HTR-8/SVneo (cell line): Measurements from ENCODE around the gene EDA.
A peak's percentile ranks its signal among the peaks of the same experiment; 100 is the strongest.
"Not testable (repeated sequence)": the region's sequence is repeated elsewhere in the genome, so short reads cannot be mapped to it uniquely, and the experiment has no call there.

ENCODE experiments used
- DNase-seq: peaks from one replicate; pipeline ENCODE4 v3.0.0; 2011; ENCODE audit warnings: low spot score, mixed read lengths; ENCODE audit not compliant: insufficient read length
- FAIRE-seq: peaks from 2 replicates; lab custom pipeline; 2011; peaks lifted over from hg19 to GRCh38; lab: Jason Lieb, UNC

Gene EDA

DNA sequence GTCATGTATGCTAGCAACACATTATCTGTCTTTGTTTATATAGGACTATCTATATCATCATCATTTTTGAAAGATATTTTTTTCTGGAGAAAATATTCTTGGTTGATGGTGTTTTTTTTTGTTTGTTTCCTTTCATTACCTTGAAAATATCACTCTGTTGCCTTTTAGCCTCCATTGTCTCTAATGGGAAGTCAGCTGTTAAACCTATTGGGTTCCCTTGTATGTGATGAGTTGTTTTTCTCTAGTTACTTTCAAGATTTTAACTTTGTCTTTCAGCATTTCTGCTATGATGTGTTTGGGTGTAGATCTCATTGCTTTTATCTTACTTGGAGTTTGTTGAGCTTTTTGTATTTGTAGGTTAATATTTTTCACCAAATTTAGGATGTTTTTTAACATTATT is 124.4 kb downstream of the EDA start:
- DNase-seq (no peak), FAIRE-seq (no peak)

DNA sequence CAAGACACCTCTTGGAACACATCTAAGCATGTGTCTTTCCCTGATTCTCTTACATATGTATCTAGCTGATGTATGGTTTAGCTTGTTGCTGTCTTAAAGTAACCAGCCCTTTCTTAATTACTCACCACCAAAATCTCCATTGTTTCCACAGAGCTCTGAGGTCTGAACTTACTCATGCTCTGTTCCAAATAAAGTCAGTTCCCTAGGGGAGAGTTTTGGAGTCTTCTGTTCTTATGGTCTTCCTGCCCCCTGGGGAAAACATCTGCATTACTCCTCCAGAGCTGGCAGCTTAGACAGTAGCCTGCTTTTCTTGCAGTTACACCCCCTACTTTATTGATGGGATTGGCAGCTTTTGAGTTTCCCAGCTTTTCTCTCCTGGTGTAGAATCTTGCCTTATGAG is 125.8 kb downstream of the EDA start:
- DNase-seq = no peak
- FAIRE-seq = no peak

DNA sequence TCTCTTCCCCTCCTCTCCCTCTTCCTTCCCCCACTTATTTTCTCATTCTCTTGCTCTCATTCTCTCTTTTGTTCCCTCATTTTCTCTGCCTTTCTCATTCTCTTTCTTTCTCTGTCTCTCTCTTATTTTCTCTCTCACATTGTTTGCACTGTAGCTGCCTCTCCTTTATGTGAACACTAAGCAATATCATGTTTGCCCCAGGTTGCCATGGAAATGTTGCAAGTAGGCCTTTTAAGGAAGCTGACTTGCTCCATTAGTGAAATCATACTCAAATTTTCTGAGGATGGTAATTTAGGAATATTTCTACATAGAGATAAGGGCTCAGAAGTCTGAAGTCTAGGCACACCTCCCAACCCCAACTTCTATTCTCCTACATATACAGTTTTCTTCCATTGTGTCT is 130.1 kb downstream of the EDA start:
- FAIRE-seq = no peak
- no peak for DNase-seq

DNA sequence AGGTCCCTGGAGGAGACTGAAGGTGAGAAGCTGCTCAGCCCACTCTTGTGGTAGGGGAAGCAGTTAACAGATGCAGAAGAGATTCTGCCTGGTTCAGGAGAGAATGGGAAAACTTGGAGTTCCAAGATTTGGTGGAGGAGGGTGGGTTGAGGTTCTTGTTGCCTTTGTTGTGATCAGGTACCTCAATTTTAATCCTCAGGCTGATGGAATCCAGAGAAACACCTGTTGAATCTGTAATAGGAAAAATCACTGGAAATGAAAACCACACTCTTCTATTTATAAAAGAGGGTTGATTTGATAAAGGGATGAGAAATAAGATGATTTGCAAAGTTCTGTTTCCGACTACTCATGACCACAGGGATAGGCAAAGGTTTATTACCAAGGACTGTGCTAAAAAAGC is 132.1 kb downstream of the EDA start:
- FAIRE-seq (no peak), DNase-seq (no peak)

DNA sequence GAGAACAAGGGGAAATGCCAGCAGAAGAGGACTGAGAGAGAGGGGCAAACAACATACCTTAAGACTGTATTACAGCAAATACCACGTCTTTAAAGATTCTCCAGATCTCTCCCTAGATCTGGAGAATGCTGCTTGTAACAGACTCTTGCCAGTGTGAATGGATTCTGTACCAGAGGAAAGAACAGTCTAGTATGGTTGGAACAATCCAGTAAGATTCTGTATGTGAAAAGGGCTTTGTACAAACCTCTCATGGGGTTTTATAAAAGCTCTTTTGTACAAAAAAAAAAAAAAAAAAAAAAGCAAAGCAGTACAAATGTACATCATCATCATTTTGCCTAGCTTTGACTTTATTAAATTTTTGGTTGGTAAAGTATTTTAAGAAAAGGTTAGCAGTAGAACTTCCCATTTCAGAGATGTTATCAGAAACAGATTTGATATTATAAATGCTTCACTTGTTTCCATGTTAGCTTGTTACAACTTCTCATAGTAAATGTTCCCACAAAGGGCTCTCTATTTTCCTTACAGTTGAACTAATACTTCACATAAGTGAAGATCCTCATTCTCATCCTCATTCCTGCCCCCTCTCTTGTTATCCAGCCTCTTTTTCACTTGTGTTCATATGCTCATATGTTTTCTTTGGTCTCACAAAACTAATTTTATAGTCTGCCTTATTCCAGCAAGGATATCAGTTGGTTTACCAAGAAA is 144.2 kb downstream of the EDA start:
- FAIRE-seq (no peak), DNase-seq (no peak)

DNA sequence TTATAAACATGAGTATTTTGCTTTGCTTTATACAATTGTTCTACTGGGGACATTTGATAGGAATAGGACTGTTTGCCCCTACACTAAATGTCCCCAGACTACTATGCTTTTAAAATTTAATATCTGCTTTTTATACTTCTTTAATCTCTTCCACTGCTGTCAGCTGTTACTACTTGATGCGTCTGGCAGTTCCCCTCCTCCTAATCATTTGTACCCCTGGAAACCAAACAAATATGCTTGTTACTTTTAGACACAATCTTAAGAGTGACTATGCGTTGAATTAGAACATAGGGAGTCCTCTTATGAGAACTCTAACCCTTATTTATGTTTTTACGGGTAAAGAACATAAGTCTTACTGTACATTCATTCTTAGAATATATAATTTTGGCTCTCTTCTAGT is 145.7 kb downstream of the EDA start:
- FAIRE-seq (no peak), DNase-seq (no peak)

DNA sequence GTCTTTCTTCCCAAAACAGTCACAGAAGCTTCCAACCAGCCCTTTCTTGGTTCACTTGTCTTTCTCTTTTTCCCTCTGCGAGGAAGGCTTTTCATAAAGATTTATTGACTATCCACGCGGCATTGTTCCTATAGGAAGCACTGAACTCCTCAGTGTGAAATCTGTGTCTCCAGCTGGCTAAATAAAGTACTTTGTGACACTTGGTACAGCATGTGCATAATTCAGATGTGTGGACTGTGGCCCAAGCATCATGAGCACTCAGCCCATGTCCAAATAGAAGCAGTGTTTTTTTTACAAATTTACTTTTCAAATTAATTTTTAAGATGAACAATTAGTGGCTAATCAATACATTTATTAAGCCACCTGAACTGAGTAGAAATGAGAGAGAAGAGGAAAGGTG is 146.4 kb downstream of the EDA start:
- FAIRE-seq = no peak

DNA sequence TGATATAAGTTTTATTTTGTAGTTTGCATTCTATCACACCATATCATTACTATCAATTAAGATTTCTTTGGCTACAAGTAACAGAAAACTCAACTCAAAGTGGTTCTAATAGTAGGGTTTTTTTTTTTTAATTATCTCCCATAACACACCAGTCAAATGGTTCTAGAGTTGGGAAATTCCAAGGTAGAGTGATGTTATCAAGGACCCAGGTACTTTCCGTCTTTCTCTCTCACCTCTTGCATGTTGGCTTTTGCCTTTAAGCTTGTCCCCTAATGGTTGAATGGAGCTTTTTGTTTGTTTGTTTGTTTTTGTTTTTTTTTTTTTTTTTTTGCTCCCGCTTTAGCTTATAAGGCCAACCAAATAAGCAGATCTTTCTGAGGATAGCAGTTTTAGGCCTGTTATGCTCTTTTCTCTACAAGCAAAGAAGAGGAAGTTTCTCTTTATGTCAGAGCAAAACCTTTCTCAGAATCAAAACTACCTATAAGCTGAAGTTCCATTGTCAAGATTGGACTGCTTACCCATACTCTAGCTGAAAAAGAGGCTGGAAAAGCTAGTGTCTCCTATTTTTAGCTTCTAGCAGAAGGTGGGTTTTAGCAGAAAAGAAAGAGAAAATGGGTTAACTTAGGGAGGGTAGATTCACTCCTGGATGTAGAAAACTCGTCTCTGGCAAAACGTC is 177.5 kb downstream of the EDA start:
- no peak for DNase-seq
- FAIRE-seq = no peak

More for the DNA sequence above, 146.4 kb downstream of the EDA start:
- no peak for DNase-seq

DNA sequence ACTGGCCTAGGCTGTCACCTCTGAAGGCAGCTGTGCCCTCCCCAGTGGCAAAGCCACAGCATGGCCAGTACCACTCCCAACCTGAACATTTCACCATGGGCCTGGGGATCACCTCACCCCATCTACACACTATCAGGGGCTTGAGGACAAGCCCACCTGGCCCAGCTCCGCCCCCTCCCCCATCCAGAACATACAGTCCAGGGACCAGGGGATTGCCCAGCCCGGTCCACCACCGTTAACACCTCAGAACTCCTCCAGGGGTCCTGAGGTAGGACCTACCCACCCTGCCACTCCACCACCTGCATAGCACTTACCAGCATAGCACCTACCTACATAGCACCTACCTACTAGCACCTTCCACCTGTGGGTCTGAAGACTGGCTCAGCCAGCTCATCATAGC is 179.8 kb downstream of the EDA start:
- DNase-seq = no peak
- FAIRE-seq = no peak

DNA sequence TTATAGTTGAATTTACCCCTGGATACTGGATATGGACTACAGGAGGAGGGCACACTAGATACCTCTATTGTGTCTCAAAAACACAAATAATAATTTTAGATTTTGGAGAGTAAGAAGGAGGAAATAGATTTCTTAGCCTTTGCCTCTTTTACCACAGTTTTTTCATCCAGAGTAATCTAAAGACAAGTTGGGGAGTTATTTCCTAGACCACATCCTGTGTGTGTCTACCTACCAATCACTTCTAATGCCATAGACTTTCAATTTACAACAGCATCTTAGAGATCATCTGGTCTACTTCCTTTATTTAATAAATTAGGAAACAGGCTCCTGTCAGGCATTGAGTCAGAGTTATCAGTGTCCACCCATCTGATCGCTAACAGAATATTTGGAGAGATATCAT is 191.5 kb downstream of the EDA start:
- FAIRE-seq (no peak), DNase-seq (no peak)

DNA sequence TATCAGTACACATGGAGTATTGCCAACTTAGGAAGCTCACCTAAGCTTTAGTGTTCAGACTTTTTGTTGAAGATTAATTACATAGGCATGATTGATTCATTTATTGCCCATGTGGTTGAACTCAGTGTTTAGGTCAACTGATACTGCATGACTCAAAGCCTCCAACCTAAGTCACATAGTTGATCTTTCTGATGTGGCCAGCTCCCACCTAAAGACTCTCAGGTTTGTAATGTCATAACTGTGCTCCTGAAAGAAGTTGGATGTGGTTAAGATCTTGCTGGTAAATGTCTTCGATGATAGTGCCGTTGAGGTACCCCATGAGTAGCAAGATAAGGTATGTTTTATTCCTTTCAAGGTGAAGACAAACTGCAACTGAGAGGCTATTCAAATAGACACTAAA is 192.5 kb downstream of the EDA start:
- DNase-seq = no peak
- FAIRE-seq = no peak

DNA sequence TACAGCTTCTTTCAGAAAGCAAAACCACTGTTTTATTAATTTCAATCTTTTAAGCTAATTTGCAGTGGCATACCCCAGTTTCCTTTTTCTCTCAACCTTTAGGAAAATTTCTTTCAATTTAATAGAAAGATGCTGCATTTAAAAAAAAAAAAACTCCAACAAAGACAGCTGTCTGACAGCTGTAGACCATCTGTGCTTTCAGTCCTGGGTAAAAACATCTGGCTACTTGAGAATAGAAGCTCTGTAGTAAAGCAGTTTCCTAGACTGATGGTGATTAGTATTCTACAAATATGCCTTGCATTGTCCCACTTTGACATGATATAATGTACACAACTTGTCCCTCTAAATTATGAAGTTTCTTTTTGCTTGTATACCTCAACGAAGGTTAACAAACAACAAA is 197.8 kb downstream of the EDA start:
- FAIRE-seq (no peak), DNase-seq (no peak)

DNA sequence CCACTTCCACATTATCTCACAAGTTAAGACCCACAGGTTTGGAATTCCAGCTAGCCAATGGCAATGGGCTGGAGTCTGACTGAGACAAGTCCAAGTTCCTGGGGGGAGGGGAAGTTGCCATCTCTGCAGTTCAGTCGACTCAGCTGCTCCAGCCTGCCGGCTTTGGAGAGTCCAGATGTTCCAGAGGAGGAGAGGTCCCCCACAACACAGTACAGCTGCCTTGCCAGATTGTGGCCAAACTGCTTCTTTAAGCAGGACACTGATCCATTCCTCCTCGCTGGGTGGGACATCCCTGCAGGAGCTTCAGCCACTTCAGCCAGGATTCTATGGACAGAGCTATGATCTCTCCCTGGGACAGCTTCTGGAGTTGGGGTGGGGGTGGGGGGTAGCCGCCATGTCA is 199.2 kb downstream of the EDA start:
- FAIRE-seq (no peak), DNase-seq (no peak)

DNA sequence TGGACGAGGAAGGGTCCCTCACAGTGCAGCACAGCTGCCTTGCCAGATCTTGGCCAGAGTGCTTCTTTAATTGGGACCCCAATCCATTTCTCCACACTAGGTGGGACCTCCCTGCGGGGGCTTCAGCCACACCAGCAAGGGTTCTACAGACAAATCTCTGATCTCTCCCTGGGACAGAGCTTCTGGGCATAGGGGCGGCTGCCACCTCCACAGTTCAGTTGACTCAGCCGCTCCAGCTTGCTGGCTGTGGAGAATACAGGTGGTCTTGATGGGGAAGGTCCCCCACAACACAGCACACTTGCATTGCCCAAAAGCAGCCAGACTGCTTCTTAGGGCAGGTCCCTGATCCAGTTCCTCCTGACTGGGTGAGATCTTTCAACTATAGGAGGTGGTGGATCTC is 199.6 kb downstream of the EDA start:
- FAIRE-seq = no peak
- no peak for DNase-seq

DNA sequence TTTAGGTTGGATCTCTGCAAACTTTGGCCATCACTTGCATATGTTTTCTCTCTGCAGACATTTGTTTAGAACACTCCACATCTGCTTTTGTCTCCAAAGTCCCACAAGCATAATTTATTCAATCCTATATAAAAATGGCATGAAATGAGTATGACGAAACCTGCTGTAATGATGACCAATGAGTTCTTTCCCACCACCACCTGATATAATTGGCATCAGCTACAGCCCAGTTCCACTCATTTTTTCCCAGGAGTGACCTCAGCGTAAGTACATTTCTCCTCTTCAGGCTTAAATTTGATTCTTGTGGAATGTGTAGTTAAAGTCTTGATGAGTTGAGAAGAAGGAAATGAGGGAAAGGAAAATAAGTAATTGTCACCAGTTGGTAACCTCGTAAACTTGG is 228.7 kb downstream of the EDA start:
- FAIRE-seq = no peak
- no peak for DNase-seq

DNA sequence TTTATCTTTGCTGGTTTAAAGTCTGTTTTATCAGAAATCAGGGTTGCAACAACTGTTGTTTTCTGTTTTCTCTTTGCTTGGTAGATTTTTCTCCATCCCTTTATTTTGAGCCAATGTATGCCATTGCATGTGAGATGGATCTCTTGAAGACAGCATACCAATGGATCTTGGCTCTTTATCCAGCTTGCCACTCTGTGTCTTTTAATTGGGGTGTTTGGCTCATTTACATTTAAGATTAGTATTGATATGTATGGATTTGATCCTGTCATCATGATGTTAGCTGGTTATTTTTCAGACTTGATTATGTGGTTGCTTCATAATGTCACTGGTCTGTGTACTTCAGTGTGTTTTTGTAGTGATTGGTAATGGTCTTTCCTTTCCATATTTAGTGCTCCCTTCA is 244.1 kb downstream of the EDA start:
- DNase-seq, FAIRE-seq: not testable (repeated sequence)

DNA sequence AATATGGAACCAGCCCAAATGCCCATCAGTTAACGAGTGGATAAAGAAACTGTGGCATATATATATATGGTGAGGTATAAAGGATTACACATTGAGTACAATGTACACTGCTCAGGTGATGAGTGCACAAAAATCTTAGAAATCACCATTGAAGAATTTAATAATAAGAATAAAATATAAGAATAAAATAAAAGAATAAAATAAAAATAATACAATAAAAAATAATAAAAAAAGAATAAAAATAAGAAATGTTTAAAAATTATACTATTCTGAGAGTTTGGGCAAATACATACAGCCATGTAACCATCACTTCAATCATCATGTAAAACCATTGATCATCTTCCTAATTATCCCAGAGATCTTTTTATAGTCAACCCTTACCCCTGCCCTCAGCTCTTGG is 260.3 kb downstream of the EDA start:
- no peak for FAIRE-seq
- DNase-seq = no peak

DNA sequence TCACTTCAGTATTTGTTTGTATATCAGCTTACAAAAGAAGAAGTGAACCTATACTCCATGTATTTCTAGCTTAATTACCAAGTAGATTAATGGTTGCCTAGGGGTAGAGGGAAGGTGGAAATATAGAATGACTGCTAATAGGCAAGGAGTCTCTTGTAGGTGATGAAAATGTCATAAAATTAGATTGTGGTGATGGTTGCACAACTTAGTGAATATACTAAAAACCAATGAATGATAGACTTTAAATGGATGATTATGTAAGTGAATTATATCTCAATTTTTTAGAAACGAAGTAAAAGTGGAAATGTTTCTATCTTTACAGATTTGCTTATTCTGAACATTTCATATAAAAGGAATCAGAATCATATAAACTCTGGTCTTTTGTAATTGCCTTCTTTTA is 268.3 kb downstream of the EDA start:
- no peak for DNase-seq
- no peak for FAIRE-seq

DNA sequence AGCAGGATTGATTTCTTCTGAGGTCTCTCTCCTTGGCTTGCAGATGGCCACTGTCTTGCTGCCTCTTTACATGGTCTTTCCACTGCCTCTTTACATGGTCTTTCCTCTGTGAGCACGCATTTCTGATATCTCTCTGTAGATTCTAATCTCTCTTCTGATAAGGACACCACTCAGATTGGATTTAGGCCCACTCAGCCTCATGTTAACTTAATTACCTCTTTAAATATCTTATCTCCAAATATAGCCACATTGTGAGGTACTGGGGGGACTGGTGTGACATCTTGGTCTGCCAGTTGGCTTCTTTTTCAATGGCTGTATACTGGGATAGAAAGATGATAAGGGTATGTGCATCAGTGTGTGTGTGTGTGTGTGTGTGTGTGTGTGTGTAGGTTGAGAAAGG is 280.1 kb downstream of the EDA start:
- FAIRE-seq = peak; percentile 40
- no peak for DNase-seq

DNA sequence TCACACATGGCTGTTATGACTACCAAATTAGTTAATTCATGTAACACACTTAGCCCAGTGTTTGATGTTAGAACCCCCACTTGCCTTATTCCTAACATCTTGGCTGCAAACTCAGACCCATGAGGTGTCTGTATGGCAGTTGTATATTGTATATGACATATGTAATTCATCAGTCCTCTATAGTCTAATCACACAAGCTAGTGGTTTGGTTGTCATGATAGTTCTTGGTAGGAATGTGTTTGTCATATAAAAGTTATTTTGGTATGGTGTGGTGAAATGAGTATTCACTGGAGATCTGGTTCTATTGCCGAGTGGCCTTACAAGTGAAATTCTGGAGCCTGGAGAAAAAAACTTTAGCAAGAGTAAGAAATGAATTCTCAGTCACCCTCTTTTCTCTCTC is 284.6 kb downstream of the EDA start:
- FAIRE-seq (no peak), DNase-seq (no peak)

DNA sequence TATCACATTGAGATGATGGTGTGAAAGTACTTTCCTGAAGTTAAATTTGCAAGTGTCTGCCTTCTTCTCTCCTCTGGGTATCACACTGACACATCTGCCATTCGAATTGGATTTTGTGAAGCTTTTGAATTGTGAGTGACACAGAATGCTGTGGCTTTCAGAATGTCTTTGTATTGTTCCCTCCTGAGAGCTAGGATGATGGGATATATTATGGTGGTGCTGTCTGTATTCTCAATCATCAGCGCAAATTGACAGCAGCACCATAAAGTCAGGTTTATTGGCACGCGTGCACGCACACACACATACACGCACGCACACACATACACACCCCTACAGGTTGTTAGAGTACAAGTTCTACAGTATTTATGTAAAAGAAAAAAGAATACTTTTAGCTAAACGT is 290.5 kb downstream of the EDA start:
- FAIRE-seq (no peak), DNase-seq (no peak)

DNA sequence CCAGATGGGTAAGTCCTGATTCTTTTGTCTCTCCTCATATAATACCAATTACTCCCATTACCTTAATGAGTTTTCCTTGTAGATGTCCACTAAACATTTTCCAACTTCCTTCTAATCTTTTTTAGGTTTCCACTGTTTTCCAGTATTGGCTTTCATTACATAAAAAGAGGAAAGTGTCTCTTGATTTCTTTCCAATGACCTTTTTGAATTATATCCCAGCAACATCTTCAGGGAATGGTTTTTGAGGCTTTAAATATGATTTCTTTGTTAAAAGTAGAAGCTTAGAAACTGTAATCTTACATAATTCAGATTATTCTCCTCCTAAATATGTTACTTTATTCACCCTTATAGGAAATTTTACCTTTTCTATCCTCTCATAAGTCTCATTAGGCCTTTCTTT is 298.9 kb downstream of the EDA start:
- FAIRE-seq = no peak

More for the DNA sequence above, 298.9 kb downstream of the EDA start:
- no peak for DNase-seq
